ENCODE measurements around the gene CHRM3.

- TF ChIP-seq, protein P1, sequence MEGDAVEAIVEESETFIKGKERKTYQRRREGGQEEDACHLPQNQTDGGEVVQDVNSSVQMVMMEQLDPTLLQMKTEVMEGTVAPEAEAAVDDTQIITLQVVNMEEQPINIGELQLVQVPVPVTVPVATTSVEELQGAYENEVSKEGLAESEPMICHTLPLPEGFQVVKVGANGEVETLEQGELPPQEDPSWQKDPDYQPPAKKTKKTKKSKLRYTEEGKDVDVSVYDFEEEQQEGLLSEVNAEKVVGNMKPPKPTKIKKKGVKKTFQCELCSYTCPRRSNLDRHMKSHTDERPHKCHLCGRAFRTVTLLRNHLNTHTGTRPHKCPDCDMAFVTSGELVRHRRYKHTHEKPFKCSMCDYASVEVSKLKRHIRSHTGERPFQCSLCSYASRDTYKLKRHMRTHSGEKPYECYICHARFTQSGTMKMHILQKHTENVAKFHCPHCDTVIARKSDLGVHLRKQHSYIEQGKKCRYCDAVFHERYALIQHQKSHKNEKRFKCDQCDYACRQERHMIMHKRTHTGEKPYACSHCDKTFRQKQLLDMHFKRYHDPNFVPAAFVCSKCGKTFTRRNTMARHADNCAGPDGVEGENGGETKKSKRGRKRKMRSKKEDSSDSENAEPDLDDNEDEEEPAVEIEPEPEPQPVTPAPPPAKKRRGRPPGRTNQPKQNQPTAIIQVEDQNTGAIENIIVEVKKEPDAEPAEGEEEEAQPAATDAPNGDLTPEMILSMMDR (IDR thresholded peaks at IDR 0.05) = no peak
- TF ChIP-seq POLR2A (IDR thresholded peaks at IDR 0.05) (no peak), POLR2AphosphoS5 (IDR thresholded peaks at IDR 0.05; ENCODE audit: insufficient read depth in 1 of 2, low read depth in 1 of 2) (no peak)
Measured at GRCh38 chr1:239422818-239423217, 36.5 kb downstream of the CHRM3 start.
